Testis (tissue), 2 donors: ENCODE measurements around the gene TRIM8.

Experiments
- CTCF ChIP-seq, 3 experiments: fragments of 450-650 bp in 2 of 3; fragments of 200-600 bp in 1 of 3; sonication (generic) in 1 of 3; IDR thresholded peaks; one replicate each; pipeline ENCODE4 v1.5.1; 2016 to 2019; ENCODE audit warnings: antibody characterized with exemption in 3 of 3, mild to moderate bottlenecking in 2 of 3, moderate library complexity in 1 of 3
- POLR2A ChIP-seq: fragments of 450-650 bp; IDR thresholded peaks from one replicate; pipeline ENCODE4 v1.6.1; 2017; ENCODE audit warnings: antibody characterized with exemption, mild to moderate bottlenecking, moderate library complexity

- no peak for TF ChIP-seq CTCF (IDR thresholded peaks at IDR 0.05)
- TF ChIP-seq POLR2A: no peak
These were observed 31.0 kb upstream of the TRIM8 start for GRCh38 chr10:102613286-102613685.
